ENCODE results near the gene TXNDC15.

- no peak for TF ChIP-seq CTCF (conservative IDR thresholded peaks at IDR 0.05; ENCODE audit: low read length)
- TF ChIP-seq EZH2phosphoT487 (IDR thresholded peaks at IDR 0.05; ENCODE audit: borderline replicate concordance): no peak
Observed at GRCh38 chr5:134833340-134834032, 40.7 kb upstream of the TXNDC15 start.

All from Loucy (cell line).